ENCODE results near the gene CDX1.

Gene CDX1

GRCh38 chr5:150186897-150187296, 20.3 kb downstream of the CDX1 start:
- H3K27me3 ChIP-seq (ENCODE audit: insufficient read depth, poor library complexity, severe bottlenecking), result peaks cover 16% of the 10 kb centered on the region
- TF ChIP-seq GABPA (IDR thresholded peaks at IDR 0.05; ENCODE audit: low read depth), result no peak
- no peak for TF ChIP-seq REST (IDR thresholded peaks at IDR 0.05; ENCODE audit: insufficient replicate concordance, low read depth)
- no peak for TF ChIP-seq POLR2AphosphoS5 (IDR thresholded peaks at IDR 0.05; ENCODE audit: low read depth)
- TF ChIP-seq, protein P1, sequence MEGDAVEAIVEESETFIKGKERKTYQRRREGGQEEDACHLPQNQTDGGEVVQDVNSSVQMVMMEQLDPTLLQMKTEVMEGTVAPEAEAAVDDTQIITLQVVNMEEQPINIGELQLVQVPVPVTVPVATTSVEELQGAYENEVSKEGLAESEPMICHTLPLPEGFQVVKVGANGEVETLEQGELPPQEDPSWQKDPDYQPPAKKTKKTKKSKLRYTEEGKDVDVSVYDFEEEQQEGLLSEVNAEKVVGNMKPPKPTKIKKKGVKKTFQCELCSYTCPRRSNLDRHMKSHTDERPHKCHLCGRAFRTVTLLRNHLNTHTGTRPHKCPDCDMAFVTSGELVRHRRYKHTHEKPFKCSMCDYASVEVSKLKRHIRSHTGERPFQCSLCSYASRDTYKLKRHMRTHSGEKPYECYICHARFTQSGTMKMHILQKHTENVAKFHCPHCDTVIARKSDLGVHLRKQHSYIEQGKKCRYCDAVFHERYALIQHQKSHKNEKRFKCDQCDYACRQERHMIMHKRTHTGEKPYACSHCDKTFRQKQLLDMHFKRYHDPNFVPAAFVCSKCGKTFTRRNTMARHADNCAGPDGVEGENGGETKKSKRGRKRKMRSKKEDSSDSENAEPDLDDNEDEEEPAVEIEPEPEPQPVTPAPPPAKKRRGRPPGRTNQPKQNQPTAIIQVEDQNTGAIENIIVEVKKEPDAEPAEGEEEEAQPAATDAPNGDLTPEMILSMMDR (IDR thresholded peaks at IDR 0.05; ENCODE audit: insufficient read depth, low read length), result no peak
- TF ChIP-seq SPI1 (IDR thresholded peaks at IDR 0.05; ENCODE audit: borderline replicate concordance, low read depth), result no peak

DNA sequence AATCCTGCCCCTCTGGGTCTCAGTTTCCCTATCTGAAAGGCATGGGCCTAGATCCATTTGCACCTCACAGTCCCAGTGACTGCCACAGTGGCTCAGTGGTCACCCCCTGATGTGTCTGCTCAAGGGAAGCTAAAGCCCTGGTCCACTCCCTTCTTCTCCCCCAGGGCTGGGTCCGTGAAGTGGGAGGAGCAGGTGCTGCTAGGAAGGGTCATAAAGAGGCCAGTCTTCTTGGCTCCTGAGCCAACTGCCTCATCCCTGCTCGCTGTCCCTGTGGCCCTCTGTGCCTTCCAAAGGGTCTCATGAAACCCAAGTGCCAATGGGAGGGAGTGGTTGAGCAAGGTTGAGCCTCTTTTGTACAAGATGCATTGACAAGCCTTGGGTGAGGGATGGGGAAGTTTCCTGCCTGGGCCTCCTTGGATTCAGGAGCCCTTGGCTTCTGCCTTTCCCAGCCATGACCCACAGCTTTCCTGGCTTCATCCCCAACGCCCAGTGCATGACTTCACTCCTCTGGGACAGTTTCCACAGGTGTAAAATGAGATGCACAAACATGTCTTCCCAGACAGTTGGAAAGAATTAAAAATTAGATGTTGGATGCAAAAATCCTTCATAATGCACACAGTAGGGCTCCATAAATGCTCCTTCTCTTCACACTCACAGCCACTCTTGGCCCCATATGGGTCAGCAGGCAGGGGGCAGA, 21.7 kb downstream of the CDX1 start:
- no peak for DNase-seq (ENCODE audit: low read depth in 1 of 2, low spot score in 1 of 2)
- Histone ChIP-seq H3K4me3 (replicated peaks; ENCODE audit: insufficient read depth, low read length) (no peak overlapping the region), H3K27ac (replicated peaks) (no peak overlapping the region), H3K27me3 (ENCODE audit: insufficient read depth, poor library complexity, severe bottlenecking) (peaks cover 18% of the 10 kb centered on the region)
- TF ChIP-seq, protein P1 (IDR thresholded peaks at IDR 0.05; ENCODE audit: insufficient read depth, low read length), result no peak

More at GRCh38 chr5:150186897-150187296, 20.3 kb downstream of the CDX1 start:
- no peak overlapping the region for H3K4me3 ChIP-seq (replicated peaks; ENCODE audit: insufficient read depth, low read length)
- no peak overlapping the region for H3K27ac ChIP-seq (replicated peaks)
- no peak for DNase-seq (ENCODE audit: low read depth in 1 of 2, low spot score in 1 of 2)

DNA sequence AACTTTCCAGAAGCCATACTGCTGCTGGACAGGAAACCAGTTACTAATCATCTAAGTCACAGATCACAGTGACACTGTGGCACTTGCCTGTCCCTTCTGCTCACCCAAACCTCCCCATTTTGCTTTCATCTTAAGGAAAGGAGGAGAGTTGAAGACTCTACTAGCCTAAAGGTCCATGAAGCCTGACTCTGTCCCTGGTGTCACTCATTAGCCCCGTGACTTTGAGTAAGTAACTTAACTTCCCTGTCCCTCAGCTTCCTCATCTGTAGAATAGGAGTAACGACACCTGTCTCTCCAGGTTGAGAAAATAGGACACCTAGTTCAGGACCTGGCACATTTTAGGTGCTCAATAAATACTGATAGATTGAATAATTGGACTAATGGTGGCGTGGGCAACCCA, 22.7 kb downstream of the CDX1 start:
- H3K27me3 ChIP-seq (ENCODE audit: insufficient read depth, poor library complexity, severe bottlenecking), result peaks cover 18% of the 10 kb centered on the region
- no peak for TF ChIP-seq SPI1 (IDR thresholded peaks at IDR 0.05; ENCODE audit: borderline replicate concordance, low read depth)
- TF ChIP-seq, protein P1 (IDR thresholded peaks at IDR 0.05; ENCODE audit: insufficient read depth, low read length), result no peak
- TF ChIP-seq REST (IDR thresholded peaks at IDR 0.05; ENCODE audit: insufficient replicate concordance, low read depth), result no peak
- no peak for TF ChIP-seq POLR2AphosphoS5 (IDR thresholded peaks at IDR 0.05; ENCODE audit: low read depth)
- no peak for TF ChIP-seq GABPA (IDR thresholded peaks at IDR 0.05; ENCODE audit: low read depth)
- H3K27ac ChIP-seq (replicated peaks), result no peak overlapping the region
- H3K4me3 ChIP-seq (replicated peaks; ENCODE audit: insufficient read depth, low read length), result no peak overlapping the region
- DNase-seq (ENCODE audit: low read depth in 1 of 2, low spot score in 1 of 2), result peak in 1 of 2 experiments; percentile 9

Measured in HL-60 (cell line).